ENCODE measurements around the gene KITLG. TPM values are rescaled to one million over a fixed set of nuclear protein-coding genes. Genes with fewer than 3 reads are reported as not detected.

Gene KITLG
- polyA plus RNA-seq, 1 donor (not counting 4 experiments of a cell fraction or from before 2014, with no cell fraction given) = 21.2 TPM

DNA sequence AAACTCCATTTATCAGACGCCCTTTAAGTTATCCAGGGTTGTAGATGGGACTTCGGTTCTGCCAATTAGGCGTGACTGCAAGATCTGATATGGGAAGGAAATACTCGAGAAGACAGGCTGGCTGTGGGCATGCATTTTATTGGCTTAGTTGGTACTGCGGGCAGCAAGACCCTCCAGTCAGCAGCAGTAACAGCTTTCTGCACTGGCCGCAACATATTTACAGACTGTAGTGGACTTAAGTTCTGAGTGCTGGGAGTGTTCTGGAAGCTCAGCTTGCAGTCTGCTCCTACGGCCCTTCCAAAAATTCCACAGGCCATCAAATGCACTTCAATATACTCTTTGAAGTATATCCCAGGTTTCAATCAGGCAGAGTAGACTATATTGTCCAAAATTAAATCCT is 21.1 kb downstream of the KITLG start:
- dilution Hi-C loops (cut with MboI; ENCODE audit: extremely low pct_ligation_motif_present, low sequenced_read_pairs) = no loop called here
- Histone ChIP-seq H3K4me1 (ENCODE audit: control insufficient read depth, extremely low read depth, insufficient read depth, low read length) (peaks cover 46% of the 10 kb centered on the region), H3K9ac (ENCODE audit: control insufficient read depth, extremely low read depth, insufficient read depth, low read length) (peak overlapping the region; percentile 4), H3K4me3 (ENCODE audit: control insufficient read depth in 2 of 3, extremely low read depth in 1 of 3, insufficient read depth in 2 of 3, low read depth in 1 of 3, low read length in 3 of 3) (no peak overlapping the region), H3K27ac (ENCODE audit: control insufficient read depth, insufficient read depth, low read length) (peak overlapping the region; percentile 62), H3K27me3 (ENCODE audit: control insufficient read depth, extremely low read depth, insufficient read depth, low read length) (no peaks in the 10 kb centered on the region), H3K9me1 (ENCODE audit: control insufficient read depth, extremely low read depth, insufficient read depth, low read length) (no peaks in the 10 kb centered on the region), H4K20me1 (ENCODE audit: control insufficient read depth, extremely low read depth, insufficient read depth, low read length) (no peaks in the 10 kb centered on the region), H3K9me3 (ENCODE audit: control insufficient read depth, low read depth, low read length) (no peaks in the 10 kb centered on the region), H3K36me3 (ENCODE audit: control insufficient read depth in 2 of 2, extremely low read depth in 1 of 2, insufficient read depth in 2 of 2, low read length in 2 of 2) (no peaks in the 10 kb centered on the region), H3K4me2 (ENCODE audit: control insufficient read depth, extremely low read depth, insufficient read depth, low read depth, low read length) (no peak overlapping the region), H3K79me2 (ENCODE audit: control insufficient read depth, insufficient read depth, low read length) (peaks cover 21% of the 10 kb centered on the region), H2AFZ (ENCODE audit: control insufficient read depth, low read length) (no peak overlapping the region)
- DNase-seq (ENCODE audit: low read depth, low spot score) (no peak), FAIRE-seq (peak; percentile 49)
- TF ChIP-seq, protein P1, sequence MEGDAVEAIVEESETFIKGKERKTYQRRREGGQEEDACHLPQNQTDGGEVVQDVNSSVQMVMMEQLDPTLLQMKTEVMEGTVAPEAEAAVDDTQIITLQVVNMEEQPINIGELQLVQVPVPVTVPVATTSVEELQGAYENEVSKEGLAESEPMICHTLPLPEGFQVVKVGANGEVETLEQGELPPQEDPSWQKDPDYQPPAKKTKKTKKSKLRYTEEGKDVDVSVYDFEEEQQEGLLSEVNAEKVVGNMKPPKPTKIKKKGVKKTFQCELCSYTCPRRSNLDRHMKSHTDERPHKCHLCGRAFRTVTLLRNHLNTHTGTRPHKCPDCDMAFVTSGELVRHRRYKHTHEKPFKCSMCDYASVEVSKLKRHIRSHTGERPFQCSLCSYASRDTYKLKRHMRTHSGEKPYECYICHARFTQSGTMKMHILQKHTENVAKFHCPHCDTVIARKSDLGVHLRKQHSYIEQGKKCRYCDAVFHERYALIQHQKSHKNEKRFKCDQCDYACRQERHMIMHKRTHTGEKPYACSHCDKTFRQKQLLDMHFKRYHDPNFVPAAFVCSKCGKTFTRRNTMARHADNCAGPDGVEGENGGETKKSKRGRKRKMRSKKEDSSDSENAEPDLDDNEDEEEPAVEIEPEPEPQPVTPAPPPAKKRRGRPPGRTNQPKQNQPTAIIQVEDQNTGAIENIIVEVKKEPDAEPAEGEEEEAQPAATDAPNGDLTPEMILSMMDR (optimal IDR thresholded peaks at IDR 0.05 in 1 of 3, IDR thresholded peaks at IDR 0.05 in 1 of 3, conservative IDR thresholded peaks at IDR 0.05 in 1 of 3; ENCODE audit: extremely low read depth in 1 of 3, insufficient read depth in 2 of 3, low read length in 3 of 3) = no peak
- no peak for TF ChIP-seq EZH2 (IDR thresholded peaks at IDR 0.05; ENCODE audit: low read length)

- Histone ChIP-seq H3K27ac (ENCODE audit: control insufficient read depth, insufficient read depth, low read length) (no peak overlapping the region), H3K4me1 (ENCODE audit: control insufficient read depth, extremely low read depth, insufficient read depth, low read length) (peaks cover 50% of the 10 kb centered on the region), H3K9me1 (ENCODE audit: control insufficient read depth, extremely low read depth, insufficient read depth, low read length) (no peaks in the 10 kb centered on the region), H2AFZ (ENCODE audit: control insufficient read depth, low read length) (no peak overlapping the region), H3K4me2 (ENCODE audit: control insufficient read depth, extremely low read depth, insufficient read depth, low read depth, low read length) (no peak overlapping the region), H3K9me3 (ENCODE audit: control insufficient read depth, low read depth, low read length) (no peaks in the 10 kb centered on the region), H4K20me1 (ENCODE audit: control insufficient read depth, extremely low read depth, insufficient read depth, low read length) (no peaks in the 10 kb centered on the region), H3K36me3 (ENCODE audit: control insufficient read depth in 2 of 2, extremely low read depth in 1 of 2, insufficient read depth in 2 of 2, low read length in 2 of 2) (no peaks in the 10 kb centered on the region), H3K79me2 (ENCODE audit: control insufficient read depth, insufficient read depth, low read length) (peaks cover 23% of the 10 kb centered on the region), H3K4me3 (ENCODE audit: control insufficient read depth in 2 of 3, extremely low read depth in 1 of 3, insufficient read depth in 2 of 3, low read depth in 1 of 3, low read length in 3 of 3) (no peak overlapping the region), H3K27me3 (ENCODE audit: control insufficient read depth, extremely low read depth, insufficient read depth, low read length) (no peaks in the 10 kb centered on the region), H3K9ac (ENCODE audit: control insufficient read depth, extremely low read depth, insufficient read depth, low read length) (no peak overlapping the region)
- dilution Hi-C loops (cut with MboI; ENCODE audit: extremely low pct_ligation_motif_present, low sequenced_read_pairs) = no loop called here
- FAIRE-seq (peak; percentile 5), DNase-seq (ENCODE audit: low read depth, low spot score) (no peak)
- TF ChIP-seq, protein P1 (optimal IDR thresholded peaks at IDR 0.05 in 1 of 3, IDR thresholded peaks at IDR 0.05 in 1 of 3, conservative IDR thresholded peaks at IDR 0.05 in 1 of 3; ENCODE audit: extremely low read depth in 1 of 3, insufficient read depth in 2 of 3, low read length in 3 of 3) = no peak
- TF ChIP-seq EZH2 (IDR thresholded peaks at IDR 0.05; ENCODE audit: low read length) = no peak
Measured at GRCh38 chr12:88558340-88558867, 21.9 kb downstream of the KITLG start.

Measured in keratinocyte (primary cell).